GM21423 (cell line): ENCODE measurements around the gene SURF2.
"Not testable (repeated sequence)": the region's sequence is repeated elsewhere in the genome, so short reads cannot be mapped to it uniquely, and the experiment has no call there.

ENCODE experiments used
- ATAC-seq: cut with Tn5 transposase; IDR thresholded peaks from one replicate; pipeline ENCODE4 v1.9.1; 2021; ENCODE audit warnings: mild to moderate bottlenecking, moderate library complexity; ENCODE audit not compliant: unreplicated experiment

SURF2 gene

GRCh38 chr9:133356391-133357091, at the start of gene SURF2, which contains the start of gene SURF1:
SURF2 (plus strand) TSS chr9:133356550; CDS start chr9:133356593, 43 bp downstream.
SURF1 (minus strand) TSS chr9:133356487; CDS start chr9:133356453, 34 bp downstream.
- ATAC-seq, result peak; percentile 71

- ATAC-seq, result no peak
Observed at GRCh38 chr9:133307301-133307700, 49.0 kb upstream of the SURF2 start.

- no peak for ATAC-seq
Observed at GRCh38 chr9:133309608-133310007, 46.7 kb upstream of the SURF2 start.

GRCh38 chr9:133315997-133316396, 40.4 kb upstream of the SURF2 start:
- ATAC-seq, result no peak

- ATAC-seq, result not testable (repeated sequence)
Observed at GRCh38 chr9:133317551-133317950, 38.8 kb upstream of the SURF2 start.

GRCh38 chr9:133320421-133320881, 35.9 kb upstream of the SURF2 start:
- ATAC-seq, result no peak

GRCh38 chr9:133321411-133321935, 34.9 kb upstream of the SURF2 start:
- ATAC-seq, result no peak

GRCh38 chr9:133322701-133323100, 33.6 kb upstream of the SURF2 start:
- no peak for ATAC-seq

- ATAC-seq, result no peak
Observed at GRCh38 chr9:133323211-133323610, 33.1 kb upstream of the SURF2 start.

- no peak for ATAC-seq
Observed at GRCh38 chr9:133323991-133324703, 32.2 kb upstream of the SURF2 start.

- not testable (repeated sequence) for ATAC-seq
Observed at GRCh38 chr9:133327021-133327420, 29.3 kb upstream of the SURF2 start.

- ATAC-seq, result no peak
Observed at GRCh38 chr9:133327834-133328484, 28.4 kb upstream of the SURF2 start.

GRCh38 chr9:133329306-133330156, 26.8 kb upstream of the SURF2 start:
- not testable (repeated sequence) for ATAC-seq

GRCh38 chr9:133331221-133331620, 25.1 kb upstream of the SURF2 start:
- no peak for ATAC-seq

- ATAC-seq, result no peak
Observed at GRCh38 chr9:133331641-133332380, 24.5 kb upstream of the SURF2 start.

- ATAC-seq, result no peak
Observed at GRCh38 chr9:133332381-133332730, 24.0 kb upstream of the SURF2 start.

- ATAC-seq, result no peak
Observed at GRCh38 chr9:133333011-133333410, 23.3 kb upstream of the SURF2 start.

GRCh38 chr9:133333566-133333965, 22.8 kb upstream of the SURF2 start:
- no peak for ATAC-seq

- no peak for ATAC-seq
Observed at GRCh38 chr9:133334161-133334560, 22.2 kb upstream of the SURF2 start.

- not testable (repeated sequence) for ATAC-seq
Observed at GRCh38 chr9:133334888-133335287, 21.5 kb upstream of the SURF2 start.
